BLaER1 (cell line): ENCODE data around the gene RGMB.

ENCODE experiments used
- H3K27ac ChIP-seq: shearing (Covaris generic); formaldehyde crosslinking; 2 replicates; pipeline ENCODE4 v1.8.1; 2022
- H3K27me3 ChIP-seq: shearing (Covaris generic); formaldehyde crosslinking; 2 replicates; pipeline ENCODE4 v1.8.1; 2022
- H3K36me3 ChIP-seq: shearing (Covaris generic); formaldehyde crosslinking; 2 replicates; pipeline ENCODE4 v1.8.1; 2022
- H3K4me1 ChIP-seq: shearing (Covaris generic); formaldehyde crosslinking; 2 replicates; pipeline ENCODE4 v1.8.1; 2022
- H3K4me2 ChIP-seq: shearing (Covaris generic); formaldehyde crosslinking; 2 replicates; pipeline ENCODE4 v1.8.1; 2022
- H3K4me3 ChIP-seq: shearing (Covaris generic); formaldehyde crosslinking; 2 replicates; pipeline ENCODE4 v1.8.1; 2022
- H3K9ac ChIP-seq: shearing (Covaris generic); formaldehyde crosslinking; 2 replicates; pipeline ENCODE4 v1.8.1; 2022
- H3K9me3 ChIP-seq: shearing (Covaris generic); formaldehyde crosslinking; 2 replicates; pipeline ENCODE4 v1.8.1; 2022
- H4K20me1 ChIP-seq: shearing (Covaris generic); formaldehyde crosslinking; 2 replicates; pipeline ENCODE4 v1.8.1; 2022
- Cebpa-rat ChIP-seq: shearing (Covaris generic); IDR thresholded peaks from 2 replicates; pipeline ENCODE4 v1.8.1; 2022

Gene RGMB

DNA sequence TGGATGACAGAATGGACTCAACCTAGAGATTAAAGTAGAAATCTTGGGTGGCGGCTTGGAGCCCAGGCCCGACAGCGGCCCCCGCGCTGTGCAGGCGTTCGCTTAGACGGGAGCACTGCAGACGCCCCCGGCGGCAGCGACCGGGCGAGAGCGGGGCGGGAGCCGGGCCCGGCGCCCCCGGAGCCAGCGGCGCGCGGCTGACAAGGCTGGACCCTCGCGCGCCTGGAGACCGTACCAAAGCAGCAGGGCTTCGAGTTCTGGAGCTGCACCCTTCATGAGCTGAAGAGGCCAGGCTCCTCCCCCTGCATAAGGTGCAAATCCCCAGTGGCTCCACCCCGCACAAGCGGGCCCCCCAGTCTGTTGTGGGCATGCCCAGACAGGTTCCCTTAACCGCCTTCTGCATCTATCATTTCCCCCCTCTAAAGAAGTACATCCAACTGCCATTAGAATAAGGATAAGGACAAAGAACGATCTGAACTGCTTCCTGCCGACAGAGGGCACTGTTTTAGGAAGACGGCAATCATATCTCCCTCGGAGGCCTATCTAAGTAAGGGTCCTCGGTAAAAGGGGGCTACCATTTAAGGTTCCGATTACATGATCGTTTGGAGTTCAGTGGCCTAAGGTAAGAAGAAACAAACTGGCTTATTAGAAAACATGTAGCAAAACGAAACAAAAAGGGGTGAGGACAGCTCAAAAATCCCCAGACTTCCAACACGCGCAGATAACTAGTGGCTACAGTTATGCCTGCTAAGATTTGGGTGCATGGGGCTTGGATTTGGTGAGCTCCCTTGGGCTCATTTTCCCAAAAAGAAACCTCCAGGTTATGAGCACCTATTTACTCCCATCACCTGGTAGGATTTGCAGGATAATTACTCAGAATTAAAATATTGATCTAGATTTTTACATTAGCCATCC is 66.3 kb downstream of the RGMB start:
- H3K36me3 ChIP-seq = peaks cover 6% of the 10 kb centered on the region; the same call in 1 of the 2 replicates
- H3K4me2 ChIP-seq = no peak overlapping the region
- no peaks in the 10 kb centered on the region for H3K27me3 ChIP-seq
- no peak overlapping the region for H3K27ac ChIP-seq
- H4K20me1 ChIP-seq = no peaks in the 10 kb centered on the region
- H3K9ac ChIP-seq = no peak overlapping the region
- H3K4me1 ChIP-seq = no peaks in the 10 kb centered on the region
- peaks cover 26% of the 10 kb centered on the region for H3K9me3 ChIP-seq
- no peak overlapping the region for H3K4me3 ChIP-seq
- no peak for TF ChIP-seq Cebpa-rat

DNA sequence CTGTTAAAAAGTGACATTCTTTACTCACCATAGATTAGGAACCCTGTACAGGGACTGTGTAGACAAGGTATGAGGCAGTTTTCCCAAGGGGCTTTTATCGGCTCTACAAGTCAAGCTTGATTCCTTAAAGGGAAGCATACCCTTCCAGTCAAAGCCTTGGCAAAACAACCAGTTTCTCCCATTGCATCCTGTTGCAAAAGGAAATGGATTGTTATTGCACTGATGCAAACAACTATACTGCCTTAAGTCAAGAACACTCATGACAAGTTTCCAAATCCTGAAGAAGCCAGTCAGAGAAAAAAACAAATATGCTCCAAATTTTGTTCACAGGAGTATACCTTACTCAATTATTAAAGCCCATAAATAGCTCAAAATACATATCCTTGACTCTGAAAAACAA is 67.5 kb downstream of the RGMB start:
- Histone ChIP-seq H3K4me2 (no peak overlapping the region), H3K27ac (no peak overlapping the region), H3K27me3 (no peaks in the 10 kb centered on the region), H4K20me1 (no peaks in the 10 kb centered on the region), H3K4me3 (no peak overlapping the region), H3K36me3 (peaks cover 6% of the 10 kb centered on the region; the same call in 1 of the 2 replicates), H3K9me3 (peaks cover 38% of the 10 kb centered on the region), H3K9ac (no peak overlapping the region), H3K4me1 (no peaks in the 10 kb centered on the region)
- TF ChIP-seq Cebpa-rat = no peak

DNA sequence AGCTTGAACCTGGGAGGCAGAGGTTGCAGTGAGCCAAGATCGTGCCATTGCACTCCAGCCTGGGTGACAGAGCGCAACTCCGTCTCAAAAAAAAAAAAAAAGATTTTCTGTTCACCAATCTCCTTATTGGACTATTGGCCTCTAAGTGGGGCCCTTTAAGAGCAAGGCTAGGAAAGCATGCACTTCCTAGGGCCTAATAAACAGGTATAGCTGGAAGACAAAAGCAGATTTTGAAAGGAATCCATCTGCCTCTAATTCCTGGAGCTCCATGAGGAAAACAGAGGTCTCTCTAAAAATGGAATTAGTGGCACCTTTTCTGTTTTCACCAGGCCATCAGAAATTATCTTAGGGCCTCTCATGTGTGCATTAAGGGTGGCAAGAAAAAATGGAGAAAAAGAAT is 70.0 kb downstream of the RGMB start:
- Histone ChIP-seq H3K4me1 (no peaks in the 10 kb centered on the region), H3K4me2 (no peak overlapping the region), H3K27ac (no peak overlapping the region), H3K9me3 (peaks cover 41% of the 10 kb centered on the region), H3K27me3 (no peaks in the 10 kb centered on the region), H3K36me3 (peaks cover 6% of the 10 kb centered on the region; the same call in 1 of the 2 replicates), H3K9ac (no peak overlapping the region), H4K20me1 (no peaks in the 10 kb centered on the region), H3K4me3 (no peak overlapping the region)
- no peak for TF ChIP-seq Cebpa-rat

DNA sequence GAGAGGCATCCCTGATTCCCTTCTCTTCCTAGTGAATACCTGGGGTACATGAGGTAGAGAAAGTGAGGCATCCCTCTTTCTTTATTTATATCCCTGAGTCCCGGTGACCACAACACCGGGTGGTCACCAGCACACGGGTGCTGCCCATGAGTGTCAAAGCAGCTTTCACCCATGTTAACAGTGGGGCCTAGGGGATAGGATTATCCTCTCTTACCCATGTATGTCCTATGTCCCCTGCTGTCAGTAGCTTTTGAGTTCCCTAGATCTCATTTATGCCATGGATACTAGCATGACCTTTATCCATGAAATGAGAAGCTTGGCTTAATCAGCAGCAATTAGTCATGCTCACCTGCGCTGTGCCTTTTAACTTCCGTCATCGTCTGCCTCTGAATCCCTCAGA is 71.4 kb downstream of the RGMB start:
- Histone ChIP-seq H3K36me3 (no peaks in the 10 kb centered on the region), H3K9ac (no peak overlapping the region), H3K4me3 (no peak overlapping the region), H3K9me3 (peaks cover 34% of the 10 kb centered on the region), H4K20me1 (no peaks in the 10 kb centered on the region), H3K4me1 (no peaks in the 10 kb centered on the region), H3K4me2 (no peak overlapping the region), H3K27ac (no peak overlapping the region), H3K27me3 (no peaks in the 10 kb centered on the region)
- no peak for TF ChIP-seq Cebpa-rat

DNA sequence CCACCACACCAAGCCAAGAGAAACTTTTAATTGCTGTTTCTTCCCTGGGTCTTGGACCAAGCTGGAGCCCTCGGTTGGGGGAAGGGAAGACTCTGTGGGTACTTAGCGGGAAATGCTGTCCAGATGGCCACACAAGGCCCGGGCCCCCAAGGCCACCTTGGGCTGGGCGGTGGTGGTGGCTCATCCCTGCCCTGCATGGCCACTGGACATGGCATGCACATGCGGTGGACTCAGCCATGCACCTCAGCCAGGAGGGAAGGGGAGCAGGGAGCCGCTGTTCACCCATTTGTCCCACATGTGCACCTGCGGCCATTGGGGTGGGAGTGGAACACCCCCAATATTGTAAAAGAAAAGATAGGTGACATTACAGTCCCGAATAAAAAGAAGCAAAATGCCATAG is 72.4 kb downstream of the RGMB start:
- no peak for TF ChIP-seq Cebpa-rat
- no peak overlapping the region for H3K4me3 ChIP-seq

More for the DNA sequence above, 72.4 kb downstream of the RGMB start:
- peaks cover 34% of the 10 kb centered on the region for H3K9me3 ChIP-seq
- no peak overlapping the region for H3K27ac ChIP-seq
- no peaks in the 10 kb centered on the region for H3K36me3 ChIP-seq
- H4K20me1 ChIP-seq = no peaks in the 10 kb centered on the region
- H3K4me2 ChIP-seq = no peak overlapping the region
- no peak overlapping the region for H3K9ac ChIP-seq
- no peaks in the 10 kb centered on the region for H3K27me3 ChIP-seq
- no peaks in the 10 kb centered on the region for H3K4me1 ChIP-seq
